ENCODE measurements around the gene NAGA.
"Not testable (repeated sequence)": the region's sequence is repeated elsewhere in the genome, so short reads cannot be mapped to it uniquely, and the experiment has no call there.

The NAGA gene

GRCh38 chr22:42074846-42075676, 4.4 kb upstream of the NAGA start:
- no peak for DNase-seq

GRCh38 chr22:42074132-42074811, 3.7 kb upstream of the NAGA start, which contains the start of gene PHETA2:
Gene PHETA2, plus strand, starts transcription at chr22:42074248. Its CDS starts 3,046 bp downstream, at chr22:42077294.
- peak; percentile 37 to 47 for DNase-seq

- no peak for DNase-seq
Measured at GRCh38 chr22:42073621-42074041, 3.0 kb upstream of the NAGA start.

GRCh38 chr22:42072606-42073330, 2.2 kb upstream of the NAGA start:
- no peak for DNase-seq

- DNase-seq = not testable (repeated sequence)
Measured at GRCh38 chr22:42071508-42071907, 896 bp upstream of the NAGA start.

GRCh38 chr22:42069801-42070516, 653 bp downstream of the NAGA start:
- DNase-seq = no peak

- DNase-seq = no peak
Measured at GRCh38 chr22:42068291-42068690, 2.3 kb downstream of the NAGA start.

- no peak for DNase-seq
Measured at GRCh38 chr22:42067671-42068251, 2.9 kb downstream of the NAGA start.

GRCh38 chr22:42066937-42067336, 3.7 kb downstream of the NAGA start:
- no peak for DNase-seq

GRCh38 chr22:42066126-42066761, 4.4 kb downstream of the NAGA start:
- no peak for DNase-seq

GRCh38 chr22:42065438-42066125, 5.0 kb downstream of the NAGA start:
- no peak for DNase-seq

- no peak for DNase-seq
Measured at GRCh38 chr22:42064629-42065028, 6.0 kb downstream of the NAGA start.

GRCh38 chr22:42062506-42063170, 8.0 kb downstream of the NAGA start:
- DNase-seq = no peak

- DNase-seq = no peak
Measured at GRCh38 chr22:42061041-42061440, 9.6 kb downstream of the NAGA start.

GRCh38 chr22:42060489-42060888, 10.1 kb downstream of the NAGA start:
- no peak for DNase-seq

- no peak for DNase-seq
Measured at GRCh38 chr22:42056757-42057511, 13.7 kb downstream of the NAGA start.

GRCh38 chr22:42052765-42053164, 17.8 kb downstream of the NAGA start:
- no peak for DNase-seq

- no peak for DNase-seq
Measured at GRCh38 chr22:42050641-42051180, 19.9 kb downstream of the NAGA start.

- DNase-seq = no peak
Measured at GRCh38 chr22:42041784-42042183, 28.8 kb downstream of the NAGA start.

GRCh38 chr22:42039271-42039670, 31.3 kb downstream of the NAGA start:
- DNase-seq = no peak

Data from activated CD4-positive, alpha-beta T cell treated with anti-CD3 and anti-CD28 coated beads, Interleukin-2, amount 50 U/mL, for 4 hours (primary cell).